GM21737 (cell line): ENCODE measurements around the gene NUP43.
A peak's percentile ranks its signal among the peaks of the same experiment; 100 is the strongest.
"Not testable (repeated sequence)": the region's sequence is repeated elsewhere in the genome, so short reads cannot be mapped to it uniquely, and the experiment has no call there.

Experiments
- ATAC-seq: cut with Tn5 transposase; IDR thresholded peaks from one replicate; pipeline ENCODE4 v1.9.1; 2021; ENCODE audit warnings: mild to moderate bottlenecking, moderate library complexity; ENCODE audit not compliant: unreplicated experiment

Gene NUP43

GRCh38 chr6:149749594-149750135 lies 3.3 kb upstream of the NUP43 start, which contains the start of gene PCMT1:
TSS of gene PCMT1 (plus strand) at chr6:149749741. CDS start at chr6:149749902, 161 bp downstream.
- peak; percentile 85 for ATAC-seq

DNA sequence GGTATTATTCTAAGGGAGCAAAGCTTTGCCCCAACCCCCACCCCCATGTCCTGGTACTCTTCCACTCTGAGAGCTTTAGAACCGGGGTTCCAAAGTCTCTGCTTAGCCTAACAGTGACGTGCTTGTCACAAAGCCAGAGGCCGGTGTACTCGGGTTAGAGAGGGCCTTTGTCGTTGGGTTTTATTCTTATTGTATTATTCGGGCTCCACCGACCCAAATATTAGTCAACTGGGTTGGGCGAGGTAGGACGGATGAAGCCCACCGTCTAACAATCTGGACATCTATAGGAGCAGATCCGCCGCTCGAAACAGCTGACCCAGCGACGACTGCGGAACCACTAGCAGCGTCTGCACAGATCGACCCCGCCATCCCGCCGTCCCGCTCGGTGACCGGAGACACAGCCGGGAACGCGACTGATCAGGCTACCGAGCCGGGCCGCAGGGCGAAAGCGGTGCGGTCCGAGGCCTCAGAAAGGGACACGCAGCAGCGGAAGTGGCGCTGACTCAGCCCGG lies 2.8 kb upstream of the NUP43 start:
- not testable (repeated sequence) for ATAC-seq

DNA sequence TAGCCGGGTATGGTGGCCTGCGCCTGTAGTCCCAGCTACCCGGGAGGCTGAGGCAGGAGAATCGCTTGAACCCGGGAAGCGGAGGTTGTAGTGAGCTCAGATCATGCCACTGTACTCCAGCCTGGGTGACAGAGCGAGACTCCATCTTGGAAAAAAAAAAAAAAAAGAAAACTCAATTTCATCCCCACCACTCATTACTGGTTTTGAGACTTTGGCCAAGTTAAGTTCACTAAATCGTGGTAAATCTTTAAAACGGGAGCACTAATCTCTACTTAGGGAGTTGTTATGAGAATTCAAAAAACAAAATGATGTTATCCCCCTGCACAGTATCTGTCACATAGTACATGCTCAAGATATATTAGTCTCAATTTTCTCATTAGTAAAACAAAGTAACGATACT lies 1.1 kb downstream of the NUP43 start:
- ATAC-seq, result not testable (repeated sequence)

GRCh38 chr6:149734915-149735314 lies 11.4 kb downstream of the NUP43 start:
- ATAC-seq, result no peak

DNA sequence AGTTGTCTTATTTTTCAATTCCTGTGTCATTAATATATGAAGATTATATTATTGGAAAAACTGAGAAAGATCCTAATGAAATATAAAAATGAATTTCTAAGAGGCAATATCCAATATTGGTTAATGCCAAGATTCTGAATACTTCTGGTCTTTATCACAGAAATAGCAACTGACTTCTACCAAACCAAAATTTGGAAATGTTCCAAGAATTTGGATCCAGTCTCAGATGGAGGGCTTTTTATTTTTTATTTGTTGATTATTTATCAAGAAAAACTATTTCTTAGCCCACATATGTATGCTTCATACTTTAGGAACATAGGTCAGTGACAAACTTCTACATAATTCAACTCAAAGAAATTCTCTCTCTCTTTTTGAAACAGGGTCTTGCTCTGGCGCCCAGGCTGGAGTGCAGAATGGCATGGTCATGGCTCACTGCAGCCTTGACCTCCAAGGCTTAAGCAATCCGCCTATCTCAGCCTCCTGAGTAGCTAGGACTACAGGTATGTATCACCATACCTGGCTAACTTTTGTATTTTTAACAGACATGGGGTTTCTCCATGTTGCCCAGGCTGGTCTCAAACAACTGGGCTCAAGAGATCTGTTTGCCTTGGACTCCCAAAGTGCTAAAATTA lies 13.1 kb downstream of the NUP43 start:
- no peak for ATAC-seq

DNA sequence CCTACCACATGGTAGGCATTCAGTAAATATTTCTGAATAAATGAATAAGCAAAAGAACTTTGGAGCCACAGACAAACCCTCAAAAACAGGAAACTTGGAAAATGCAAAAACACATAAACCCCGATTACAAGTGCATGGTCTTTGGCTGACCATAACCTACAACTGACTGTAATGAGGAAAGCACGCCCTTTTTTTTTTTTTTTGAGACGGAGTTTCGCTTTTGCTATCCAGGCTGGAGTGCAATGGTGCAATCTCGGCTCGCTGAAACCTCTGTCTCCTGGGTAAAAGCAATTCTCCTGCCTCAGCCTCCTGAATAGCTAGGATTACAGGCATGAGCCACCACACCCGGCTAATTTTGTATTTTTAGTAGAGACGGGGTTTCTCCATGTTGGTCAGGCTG lies 16.5 kb downstream of the NUP43 start:
- no peak for ATAC-seq

GRCh38 chr6:149728499-149729234 lies 17.7 kb downstream of the NUP43 start:
- ATAC-seq, result no peak

- ATAC-seq, result no peak
These were observed 18.4 kb downstream of the NUP43 start for GRCh38 chr6:149727793-149728498.

DNA sequence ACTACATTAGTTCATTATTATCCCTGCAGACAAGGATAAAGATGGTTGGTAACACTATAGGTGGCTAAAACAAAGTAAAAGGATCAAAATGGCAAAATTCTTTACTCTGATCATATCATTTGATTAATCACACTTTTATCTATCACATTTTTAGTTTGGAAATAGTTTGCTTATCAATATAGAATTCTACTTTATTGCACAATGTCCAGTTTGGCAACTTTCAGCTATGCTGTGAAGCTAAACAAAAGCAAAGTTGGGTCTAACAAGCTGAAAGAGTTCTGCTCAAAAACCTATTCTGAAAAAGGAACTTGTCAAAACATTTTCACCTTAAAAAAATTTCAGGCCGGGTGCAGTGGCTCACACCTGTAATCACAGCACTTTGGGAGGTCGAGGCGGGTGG lies 20.5 kb downstream of the NUP43 start:
- ATAC-seq, result no peak

- no peak for ATAC-seq
These were observed 22.4 kb downstream of the NUP43 start for GRCh38 chr6:149723771-149724417.

GRCh38 chr6:149723262-149723661 lies 23.1 kb downstream of the NUP43 start:
- ATAC-seq, result no peak

DNA sequence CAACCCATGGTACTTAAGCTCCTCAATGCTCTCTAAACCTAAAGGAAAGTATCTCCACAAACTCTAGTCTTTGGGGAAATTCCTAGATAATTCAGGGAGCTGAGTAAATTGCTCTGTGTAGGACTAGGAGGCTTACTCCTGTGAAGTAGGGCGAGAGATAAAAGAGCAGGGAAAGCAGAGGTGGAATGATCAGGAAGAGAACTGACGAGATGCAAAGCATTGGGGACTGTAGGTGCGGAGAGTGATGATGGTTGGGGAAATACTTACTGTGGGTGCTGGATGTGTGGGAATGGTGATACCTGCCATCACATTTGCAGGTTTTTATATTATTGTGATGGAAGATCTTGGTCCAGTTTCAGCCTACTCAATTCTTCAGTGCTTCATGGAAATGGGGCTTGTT lies 26.8 kb downstream of the NUP43 start:
- no peak for ATAC-seq

DNA sequence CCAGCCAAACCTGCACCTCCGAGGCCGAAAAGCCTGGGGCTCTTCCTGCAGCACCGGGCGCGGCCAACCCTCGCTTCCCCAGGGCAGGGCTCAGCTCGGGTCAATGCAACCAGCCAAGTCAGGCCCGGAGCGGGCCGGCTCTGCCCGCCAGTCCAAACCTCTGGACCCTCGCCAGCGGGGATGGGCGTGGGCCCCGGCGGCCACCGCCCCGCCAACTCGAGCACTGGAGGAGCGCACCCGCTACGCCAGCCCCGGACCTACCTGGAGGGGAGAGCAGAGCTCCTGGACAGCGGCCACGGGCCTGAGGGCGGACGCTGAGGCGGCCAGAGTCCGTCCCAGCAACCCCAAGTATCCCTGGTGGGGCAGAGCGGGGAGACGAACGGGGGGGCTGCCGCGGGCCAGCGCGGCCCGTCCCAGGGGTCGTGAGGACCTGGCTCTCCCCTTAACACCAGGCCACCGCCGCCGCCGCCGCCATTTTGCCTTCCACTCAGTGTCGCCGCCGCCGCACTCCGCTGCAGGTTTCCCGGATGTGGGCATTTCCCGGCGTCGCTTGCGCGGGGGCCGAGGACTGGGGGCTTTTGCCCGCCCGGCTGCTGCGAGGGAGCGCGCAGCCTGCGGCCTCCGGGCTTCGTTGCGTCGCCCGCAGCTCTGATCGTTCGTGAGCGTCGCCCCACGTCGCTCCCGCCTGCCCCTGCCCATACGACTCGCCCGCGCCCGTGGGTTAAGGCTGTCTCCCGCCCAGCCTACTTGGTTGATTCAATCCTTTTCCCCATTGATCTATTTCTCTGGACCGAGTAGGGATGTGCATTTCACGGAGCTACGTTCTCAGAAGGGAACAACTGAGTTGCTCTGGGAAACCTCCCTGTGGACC lies 28.5 kb downstream of the NUP43 start, which contains the start of gene LATS1:
TSS of gene LATS1 (minus strand) at position 514 of the 871 bp plus-strand sequence. CDS start 15,975 bp downstream, outside the sequence.
- peak; percentile 83 for ATAC-seq

DNA sequence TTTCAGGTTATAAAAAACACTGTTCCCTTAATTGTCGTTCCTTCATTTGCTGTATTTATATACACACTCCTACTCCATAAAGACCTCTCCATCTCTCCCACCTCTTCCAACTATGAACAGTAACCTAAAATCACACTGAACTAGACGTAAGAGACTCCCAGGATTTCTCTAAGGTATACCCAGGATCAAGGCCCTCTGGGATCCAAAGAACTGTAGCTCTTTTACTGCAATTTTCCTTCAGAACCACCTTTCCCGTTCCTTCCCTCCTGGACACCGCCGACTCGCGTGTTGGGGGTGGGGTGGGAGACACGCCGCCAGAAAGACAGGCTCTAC lies 29.1 kb downstream of the NUP43 start:
- peak; percentile 1 for ATAC-seq

DNA sequence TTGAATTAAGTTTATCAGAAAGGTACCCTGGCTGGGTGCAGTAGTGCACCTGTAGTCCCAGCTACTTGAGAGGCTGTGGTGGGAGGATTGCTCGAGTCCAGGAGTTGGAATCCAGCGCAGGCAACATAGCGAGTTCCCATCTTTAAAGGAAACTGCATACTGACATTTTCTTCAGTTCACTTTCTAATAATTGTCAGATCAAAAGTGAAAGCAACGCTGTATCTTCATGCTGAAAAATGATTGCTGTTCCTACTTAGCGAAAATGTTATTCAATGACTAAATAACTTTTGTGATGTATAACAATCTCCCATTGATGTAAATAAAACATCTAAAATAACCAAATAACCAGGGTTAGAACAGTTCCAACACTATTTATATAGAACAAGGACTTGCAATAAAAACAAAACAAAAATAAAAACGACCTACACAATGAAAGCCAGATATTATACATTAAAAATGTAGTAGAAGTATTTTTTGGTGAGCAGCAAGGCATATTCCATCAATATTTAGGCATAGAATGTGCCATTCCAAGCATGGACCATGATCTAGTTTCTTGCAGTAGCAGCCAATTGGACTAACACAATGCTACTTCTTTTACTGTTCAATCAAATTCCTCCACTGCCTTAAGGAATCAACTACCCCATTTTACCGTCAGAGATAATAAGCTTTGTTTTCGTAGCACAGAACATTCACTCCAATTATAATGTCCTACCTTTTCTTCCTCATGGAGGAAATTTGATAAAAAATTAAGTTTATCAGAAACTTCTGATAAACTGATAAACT lies 30.0 kb downstream of the NUP43 start:
- ATAC-seq, result no peak

GRCh38 chr6:149714442-149714841 lies 31.9 kb downstream of the NUP43 start:
- ATAC-seq, result no peak

GRCh38 chr6:149711711-149712110 lies 34.6 kb downstream of the NUP43 start:
- ATAC-seq, result no peak

DNA sequence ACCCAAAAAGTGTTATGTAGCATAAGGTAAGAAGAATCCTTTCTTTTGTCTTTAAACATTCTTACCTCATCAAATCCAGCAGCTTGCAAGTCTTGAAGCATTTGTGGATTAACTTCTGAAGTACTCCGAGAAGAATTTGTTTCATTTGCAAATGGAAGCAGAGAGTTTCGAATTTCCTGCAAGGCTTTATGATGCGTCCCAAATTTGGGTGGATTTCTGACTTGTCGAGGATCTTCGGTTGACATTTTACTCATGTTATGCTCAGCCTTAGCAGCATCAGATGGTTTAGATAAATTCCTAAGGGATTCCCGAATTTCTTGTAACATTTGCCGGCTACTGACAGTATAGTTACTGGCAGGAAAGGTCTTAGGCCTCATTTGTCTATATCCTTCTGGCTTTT lies 44.6 kb downstream of the NUP43 start:
- no peak for ATAC-seq

DNA sequence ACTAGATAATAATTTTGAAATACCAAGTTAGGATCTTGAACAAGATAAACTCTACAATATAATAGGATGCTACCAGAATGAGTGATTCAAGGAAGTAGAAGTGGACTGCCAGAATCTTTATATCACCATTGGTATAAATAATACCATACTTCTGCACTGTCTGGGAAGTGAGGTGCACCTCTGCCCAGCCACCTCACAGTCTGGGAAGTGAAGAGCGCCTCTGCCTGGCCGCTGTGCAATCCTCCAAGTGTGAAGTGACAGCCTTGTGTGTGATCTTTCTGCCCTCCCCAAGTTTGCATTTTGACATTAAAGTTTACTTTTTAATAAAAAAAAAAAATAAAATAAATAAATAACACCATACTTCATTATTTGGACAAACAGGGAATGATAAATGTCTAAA lies 47.2 kb downstream of the NUP43 start:
- no peak for ATAC-seq
